K562 (cell line): ENCODE data around the gene NRXN3.

ENCODE experiments used
- ATF7 ChIP-seq: fragments of 450-650 bp; IDR thresholded peaks from 2 replicates; pipeline ENCODE4 v1.7.1; 2014; ENCODE audit warnings: mild to moderate bottlenecking, moderate library complexity
- BHLHE40 ChIP-seq: IDR thresholded peaks from 2 replicates; pipeline ENCODE4 v1.6.1; 2011; ENCODE audit warnings: low read length, improper control_type of control experiment
- ERF ChIP-seq: fragments of 450-650 bp; formaldehyde crosslinking; IDR thresholded peaks from 2 replicates; pipeline ENCODE4 v1.4.0; 2020; ENCODE audit warnings: mild to moderate bottlenecking, mixed read lengths
- NONO ChIP-seq, 2 experiments: fragments of 200-400 bp in 1 of 2; fragments of 450-650 bp in 1 of 2; formaldehyde crosslinking in 1 of 2; IDR thresholded peaks; 2 replicates each; pipeline ENCODE4 v1.6.1; 2017; ENCODE audit warnings: low read depth in 2 of 2, mild to moderate bottlenecking in 2 of 2, moderate library complexity in 2 of 2, low read length in 1 of 2
- PCBP1 ChIP-seq: fragments of 200-400 bp; formaldehyde crosslinking; IDR thresholded peaks from 2 replicates; pipeline ENCODE4 v1.6.1; 2018; ENCODE audit warnings: mild to moderate bottlenecking, low read depth, low read length; ENCODE audit not compliant: poor library complexity, severe bottlenecking
- RNF2 ChIP-seq: sonication (generic); IDR thresholded peaks from 2 replicates; pipeline ENCODE4 v1.6.1; 2016
- ZNF263 ChIP-seq: sonication (generic); formaldehyde crosslinking; IDR thresholded peaks from 2 replicates; pipeline ENCODE4 v1.8.0; 2022; ENCODE audit warnings: mild to moderate bottlenecking, missing genetic modification reagents, borderline replicate concordance
- ZNF431 ChIP-seq: sonication (generic); formaldehyde crosslinking; IDR thresholded peaks from 2 replicates; pipeline ENCODE4 v1.8.0; 2022; ENCODE audit warnings: mild to moderate bottlenecking, missing genetic modification reagents
- TF ChIP-seq, protein P1 (sequence below), 3 experiments: IDR thresholded peaks in 2 of 3; conservative IDR thresholded peaks in 1 of 3; 2 replicates each; pipeline ENCODE4 v1.5.1; 2011 to 2012; ENCODE audit warnings: low read length in 3 of 3, mild to moderate bottlenecking in 3 of 3, control low read depth in 2 of 3, improper control_type of control experiment in 1 of 3, inconsistent platforms in 1 of 3, low read depth in 1 of 3, mixed read lengths in 1 of 3, moderate library complexity in 1 of 3; ENCODE audit not compliant: insufficient read depth in 2 of 3
- TF ChIP-seq, protein P2 (sequence below), 3 experiments: fragments of 200-800 bp in 1 of 3; fragments of 250-450 bp in 1 of 3; fragments of 450-650 bp in 1 of 3; sonication (Bioruptor Pico) in 1 of 3; sonication (Bioruptor generic) in 1 of 3; formaldehyde crosslinking in 1 of 3; IDR thresholded peaks; 2 replicates each; pipeline versions ENCODE4 v1.6.1 to v1.8.0; 2016 to 2022; ENCODE audit warnings: mild to moderate bottlenecking in 2 of 3, missing genetic modification characterization in 2 of 3, missing compliant biosample characterization in 1 of 3, moderate library complexity in 1 of 3
- TF ChIP-seq, protein P3 (sequence below): sonication (generic); formaldehyde crosslinking; IDR thresholded peaks from 2 replicates; pipeline ENCODE4 v1.8.0; 2022; ENCODE audit warnings: mild to moderate bottlenecking, low read depth, missing genetic modification reagents
- TF ChIP-seq, protein P4 (sequence below): sonication (generic); formaldehyde crosslinking; IDR thresholded peaks from 2 replicates; pipeline ENCODE4 v1.8.1; 2022; ENCODE audit warnings: missing genetic modification reagents

DNA sequence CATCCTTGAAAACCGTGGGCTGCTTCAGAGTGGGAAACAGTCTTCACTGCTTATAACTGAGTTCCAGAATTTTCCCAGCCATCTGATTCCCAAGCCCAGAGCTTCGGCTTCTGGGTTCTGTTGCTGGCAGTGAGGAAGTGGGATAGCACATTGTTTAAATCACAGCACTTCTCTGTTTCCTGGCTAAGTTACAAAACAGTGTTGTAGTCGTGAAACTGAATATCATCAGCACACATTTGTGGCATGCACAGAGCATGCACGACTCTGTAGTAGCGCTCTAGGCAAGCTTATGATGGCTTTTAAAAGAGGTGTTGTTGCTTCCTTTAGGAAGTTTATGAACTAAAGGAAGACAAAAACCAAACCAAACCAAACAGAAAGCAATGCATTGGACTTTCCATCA is 1005.5 kb downstream of the NRXN3 start:
- TF ChIP-seq BHLHE40 (no peak), ZNF431 (CRISPR knock-in tag) (no peak), NONO (IDR thresholded peaks at IDR 0.05; ENCODE audit: low read depth in 2 of 2, low read length in 1 of 2) (no peak), RNF2 (no peak), ZNF263 (CRISPR knock-in tag) (no peak), PCBP1 (no peak), ATF7 (no peak), ERF (CRISPR knock-in tag) (no peak)
- TF ChIP-seq, protein P1, sequence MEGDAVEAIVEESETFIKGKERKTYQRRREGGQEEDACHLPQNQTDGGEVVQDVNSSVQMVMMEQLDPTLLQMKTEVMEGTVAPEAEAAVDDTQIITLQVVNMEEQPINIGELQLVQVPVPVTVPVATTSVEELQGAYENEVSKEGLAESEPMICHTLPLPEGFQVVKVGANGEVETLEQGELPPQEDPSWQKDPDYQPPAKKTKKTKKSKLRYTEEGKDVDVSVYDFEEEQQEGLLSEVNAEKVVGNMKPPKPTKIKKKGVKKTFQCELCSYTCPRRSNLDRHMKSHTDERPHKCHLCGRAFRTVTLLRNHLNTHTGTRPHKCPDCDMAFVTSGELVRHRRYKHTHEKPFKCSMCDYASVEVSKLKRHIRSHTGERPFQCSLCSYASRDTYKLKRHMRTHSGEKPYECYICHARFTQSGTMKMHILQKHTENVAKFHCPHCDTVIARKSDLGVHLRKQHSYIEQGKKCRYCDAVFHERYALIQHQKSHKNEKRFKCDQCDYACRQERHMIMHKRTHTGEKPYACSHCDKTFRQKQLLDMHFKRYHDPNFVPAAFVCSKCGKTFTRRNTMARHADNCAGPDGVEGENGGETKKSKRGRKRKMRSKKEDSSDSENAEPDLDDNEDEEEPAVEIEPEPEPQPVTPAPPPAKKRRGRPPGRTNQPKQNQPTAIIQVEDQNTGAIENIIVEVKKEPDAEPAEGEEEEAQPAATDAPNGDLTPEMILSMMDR (IDR thresholded peaks at IDR 0.05 in 2 of 3, conservative IDR thresholded peaks at IDR 0.05 in 1 of 3; ENCODE audit: insufficient read depth in 2 of 3, low read depth in 1 of 3, low read length in 3 of 3) = no peak
- TF ChIP-seq, protein P2, sequence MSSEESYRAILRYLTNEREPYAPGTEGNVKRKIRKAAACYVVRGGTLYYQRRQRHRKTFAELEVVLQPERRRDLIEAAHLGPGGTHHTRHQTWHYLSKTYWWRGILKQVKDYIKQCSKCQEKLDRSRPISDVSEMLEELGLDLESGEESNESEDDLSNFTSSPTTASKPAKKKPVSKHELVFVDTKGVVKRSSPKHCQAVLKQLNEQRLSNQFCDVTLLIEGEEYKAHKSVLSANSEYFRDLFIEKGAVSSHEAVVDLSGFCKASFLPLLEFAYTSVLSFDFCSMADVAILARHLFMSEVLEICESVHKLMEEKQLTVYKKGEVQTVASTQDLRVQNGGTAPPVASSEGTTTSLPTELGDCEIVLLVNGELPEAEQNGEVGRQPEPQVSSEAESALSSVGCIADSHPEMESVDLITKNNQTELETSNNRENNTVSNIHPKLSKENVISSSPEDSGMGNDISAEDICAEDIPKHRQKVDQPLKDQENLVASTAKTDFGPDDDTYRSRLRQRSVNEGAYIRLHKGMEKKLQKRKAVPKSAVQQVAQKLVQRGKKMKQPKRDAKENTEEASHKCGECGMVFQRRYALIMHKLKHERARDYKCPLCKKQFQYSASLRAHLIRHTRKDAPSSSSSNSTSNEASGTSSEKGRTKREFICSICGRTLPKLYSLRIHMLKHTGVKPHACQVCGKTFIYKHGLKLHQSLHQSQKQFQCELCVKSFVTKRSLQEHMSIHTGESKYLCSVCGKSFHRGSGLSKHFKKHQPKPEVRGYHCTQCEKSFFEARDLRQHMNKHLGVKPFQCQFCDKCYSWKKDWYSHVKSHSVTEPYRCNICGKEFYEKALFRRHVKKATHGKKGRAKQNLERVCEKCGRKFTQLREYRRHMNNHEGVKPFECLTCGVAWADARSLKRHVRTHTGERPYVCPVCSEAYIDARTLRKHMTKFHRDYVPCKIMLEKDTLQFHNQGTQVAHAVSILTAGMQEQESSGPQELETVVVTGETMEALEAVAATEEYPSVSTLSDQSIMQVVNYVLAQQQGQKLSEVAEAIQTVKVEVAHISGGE (CRISPR knock-in tag; IDR thresholded peaks at IDR 0.05) = no peak
- TF ChIP-seq, protein P3, sequence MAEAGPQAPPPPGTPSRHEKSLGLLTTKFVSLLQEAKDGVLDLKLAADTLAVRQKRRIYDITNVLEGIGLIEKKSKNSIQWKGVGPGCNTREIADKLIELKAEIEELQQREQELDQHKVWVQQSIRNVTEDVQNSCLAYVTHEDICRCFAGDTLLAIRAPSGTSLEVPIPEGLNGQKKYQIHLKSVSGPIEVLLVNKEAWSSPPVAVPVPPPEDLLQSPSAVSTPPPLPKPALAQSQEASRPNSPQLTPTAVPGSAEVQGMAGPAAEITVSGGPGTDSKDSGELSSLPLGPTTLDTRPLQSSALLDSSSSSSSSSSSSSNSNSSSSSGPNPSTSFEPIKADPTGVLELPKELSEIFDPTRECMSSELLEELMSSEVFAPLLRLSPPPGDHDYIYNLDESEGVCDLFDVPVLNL = no peak
- TF ChIP-seq, protein P4, sequence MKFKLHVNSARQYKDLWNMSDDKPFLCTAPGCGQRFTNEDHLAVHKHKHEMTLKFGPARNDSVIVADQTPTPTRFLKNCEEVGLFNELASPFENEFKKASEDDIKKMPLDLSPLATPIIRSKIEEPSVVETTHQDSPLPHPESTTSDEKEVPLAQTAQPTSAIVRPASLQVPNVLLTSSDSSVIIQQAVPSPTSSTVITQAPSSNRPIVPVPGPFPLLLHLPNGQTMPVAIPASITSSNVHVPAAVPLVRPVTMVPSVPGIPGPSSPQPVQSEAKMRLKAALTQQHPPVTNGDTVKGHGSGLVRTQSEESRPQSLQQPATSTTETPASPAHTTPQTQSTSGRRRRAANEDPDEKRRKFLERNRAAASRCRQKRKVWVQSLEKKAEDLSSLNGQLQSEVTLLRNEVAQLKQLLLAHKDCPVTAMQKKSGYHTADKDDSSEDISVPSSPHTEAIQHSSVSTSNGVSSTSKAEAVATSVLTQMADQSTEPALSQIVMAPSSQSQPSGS (CRISPR knock-in tag) = no peak
